Keratinocyte (primary cell): ENCODE results near the gene ZNF668. TPM values are rescaled to one million over a fixed set of nuclear protein-coding genes. Genes with fewer than 3 reads are reported as not detected.

Source experiments
- DNase-seq: peaks from one replicate; pipeline ENCODE4 v3.0.0-alpha.2; 2011; ENCODE audit warnings: low read depth, missing footprints, low spot score
- FAIRE-seq: peaks from 2 replicates; lab custom pipeline; 2011; peaks lifted over from hg19 to GRCh38; lab: Jason Lieb, UNC
- H2AFZ ChIP-seq: 2 replicates; pipeline ENCODE4 v1.6.0; 2012; ENCODE audit warnings: low read length, control low read depth, inconsistent platforms; ENCODE audit not compliant: control insufficient read depth
- H3K27ac ChIP-seq: 2 replicates; pipeline ENCODE4 v1.5.1; 2011; ENCODE audit warnings: low read length; ENCODE audit not compliant: control insufficient read depth, insufficient read depth
- H3K27me3 ChIP-seq: 3 replicates; pipeline ENCODE4 v1.6.0; 2011; ENCODE audit warnings: low read length; ENCODE audit not compliant: control insufficient read depth, insufficient read depth; ENCODE audit errors: extremely low read depth
- H3K36me3 ChIP-seq, 2 experiments: 2 replicates in 1 of 2; 3 replicates in 1 of 2; pipeline ENCODE4 v1.5.1; 2011; ENCODE audit warnings: low read length in 2 of 2, mild to moderate bottlenecking in 1 of 2; ENCODE audit not compliant: control insufficient read depth in 2 of 2, insufficient read depth in 2 of 2; ENCODE audit errors: extremely low read depth in 1 of 2
- H3K4me1 ChIP-seq: 3 replicates; pipeline ENCODE4 v1.5.1; 2011; ENCODE audit warnings: low read length; ENCODE audit not compliant: control insufficient read depth, insufficient read depth; ENCODE audit errors: extremely low read depth
- H3K4me2 ChIP-seq: 3 replicates; pipeline ENCODE4 v1.6.0; 2011; ENCODE audit warnings: low read depth, low read length; ENCODE audit not compliant: control insufficient read depth, insufficient read depth; ENCODE audit errors: extremely low read depth
- H3K4me3 ChIP-seq, 3 experiments: fragments of 200-600 bp in 1 of 3; sonication (generic) in 1 of 3; 2 replicates in 2 of 3; 3 replicates in 1 of 3; pipeline ENCODE4 v1.5.1; 2011 to 2016; ENCODE audit warnings: low read length in 3 of 3, mild to moderate bottlenecking in 3 of 3, control low read depth in 2 of 3, inconsistent platforms in 1 of 3, low read depth in 1 of 3, mixed read lengths in 1 of 3, mixed run types in 1 of 3, moderate library complexity in 1 of 3; ENCODE audit not compliant: control insufficient read depth in 2 of 3, insufficient read depth in 2 of 3; ENCODE audit errors: extremely low read depth in 1 of 3
- H3K79me2 ChIP-seq: 2 replicates; pipeline ENCODE4 v1.6.0; 2012; ENCODE audit warnings: low read length; ENCODE audit not compliant: control insufficient read depth, insufficient read depth
- H3K9ac ChIP-seq: 3 replicates; pipeline ENCODE4 v1.6.0; 2011; ENCODE audit warnings: low read length; ENCODE audit not compliant: control insufficient read depth, insufficient read depth; ENCODE audit errors: extremely low read depth
- H3K9me1 ChIP-seq: 3 replicates; pipeline ENCODE4 v1.6.0; 2011; ENCODE audit warnings: low read length; ENCODE audit not compliant: control insufficient read depth, insufficient read depth; ENCODE audit errors: extremely low read depth
- H3K9me3 ChIP-seq: 2 replicates; pipeline ENCODE4 v1.5.1; 2012; ENCODE audit warnings: low read depth, low read length; ENCODE audit not compliant: control insufficient read depth
- H4K20me1 ChIP-seq: 3 replicates; pipeline ENCODE4 v1.6.0; 2011; ENCODE audit warnings: low read length; ENCODE audit not compliant: control insufficient read depth, insufficient read depth; ENCODE audit errors: extremely low read depth
- EZH2 ChIP-seq: IDR thresholded peaks from one replicate; pipeline ENCODE4 v1.6.1; 2012; ENCODE audit warnings: inconsistent platforms, mild to moderate bottlenecking, low read length, moderate library complexity
- dilution Hi-C: fragments of 300-500 bp; cut with MboI; formaldehyde crosslinking; loops from one replicate; pipeline ENCODE4 v1.7.0; 2020; ENCODE audit warnings: low sequenced_read_pairs; ENCODE audit not compliant: extremely low pct_ligation_motif_present
- polyA plus RNA-seq, 5 experiments: library from polyadenylated mRNA; depleted of rRNA in 3 of 5; stranded (reverse) in 3 of 5; stranded (forward) in 1 of 5; unstranded in 1 of 5; fragments of >200 nt; gene quantifications; 1 replicate in 1 of 5; 2 replicates in 3 of 5; 3 replicates in 1 of 5; pipeline versions ENCODE4 v1.2.1 to v1.2.3, GENCODE V29; 2011 to 2012; ENCODE audit warnings: missing spikeins in 2 of 5, low read depth in 1 of 5, low replicate concordance in 1 of 5
- TF ChIP-seq, protein P1 (sequence below), 3 experiments: IDR thresholded peaks in 1 of 3; conservative IDR thresholded peaks in 1 of 3; optimal IDR thresholded peaks in 1 of 3; 2 replicates in 2 of 3; 3 replicates in 1 of 3; pipeline versions ENCODE3 to v1.5.1; 2011; ENCODE audit warnings: low read length in 3 of 3, mild to moderate bottlenecking in 3 of 3, moderate library complexity in 2 of 3, control low read depth in 1 of 3, inconsistent platforms in 1 of 3; ENCODE audit not compliant: insufficient read depth in 2 of 3; ENCODE audit errors: extremely low read depth in 1 of 3

ZNF668 gene
- polyA plus RNA-seq, 1 donor (not counting 4 experiments of a cell fraction or from before 2014, with no cell fraction given) = 5.5 TPM

DNA sequence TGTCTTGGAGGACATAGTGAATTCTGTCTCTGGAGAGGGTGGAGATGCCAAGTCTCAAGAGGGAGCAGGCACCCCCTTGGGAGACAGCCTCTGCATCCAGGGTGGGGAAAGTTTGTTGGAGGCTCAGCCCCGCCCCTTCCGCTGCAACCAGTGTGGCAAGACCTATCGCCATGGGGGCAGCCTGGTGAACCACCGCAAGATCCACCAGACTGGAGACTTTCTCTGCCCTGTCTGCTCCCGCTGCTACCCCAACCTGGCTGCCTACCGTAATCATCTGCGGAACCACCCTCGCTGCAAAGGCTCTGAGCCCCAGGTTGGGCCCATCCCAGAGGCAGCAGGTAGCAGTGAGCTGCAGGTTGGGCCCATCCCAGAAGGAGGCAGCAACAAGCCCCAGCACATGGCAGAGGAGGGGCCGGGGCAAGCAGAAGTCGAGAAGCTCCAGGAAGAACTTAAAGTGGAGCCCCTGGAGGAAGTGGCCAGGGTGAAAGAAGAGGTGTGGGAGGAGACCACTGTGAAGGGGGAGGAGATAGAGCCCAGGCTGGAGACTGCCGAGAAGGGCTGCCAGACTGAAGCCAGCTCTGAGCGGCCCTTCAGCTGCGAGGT lies 5.4 kb upstream of the ZNF668 start:
- no peak for FAIRE-seq
- H3K27me3 ChIP-seq = no peaks in the 10 kb centered on the region
- H3K36me3 ChIP-seq = peaks cover 21 to 30% of the 10 kb centered on the region in 2 experiments
- H3K9me3 ChIP-seq = no peaks in the 10 kb centered on the region
- no peaks in the 10 kb centered on the region for H3K9me1 ChIP-seq
- no peak overlapping the region for H2AFZ ChIP-seq
- no peak for DNase-seq
- H3K4me3 ChIP-seq = no peak overlapping the region
- no peaks in the 10 kb centered on the region for H3K4me1 ChIP-seq
- TF ChIP-seq, protein P1, sequence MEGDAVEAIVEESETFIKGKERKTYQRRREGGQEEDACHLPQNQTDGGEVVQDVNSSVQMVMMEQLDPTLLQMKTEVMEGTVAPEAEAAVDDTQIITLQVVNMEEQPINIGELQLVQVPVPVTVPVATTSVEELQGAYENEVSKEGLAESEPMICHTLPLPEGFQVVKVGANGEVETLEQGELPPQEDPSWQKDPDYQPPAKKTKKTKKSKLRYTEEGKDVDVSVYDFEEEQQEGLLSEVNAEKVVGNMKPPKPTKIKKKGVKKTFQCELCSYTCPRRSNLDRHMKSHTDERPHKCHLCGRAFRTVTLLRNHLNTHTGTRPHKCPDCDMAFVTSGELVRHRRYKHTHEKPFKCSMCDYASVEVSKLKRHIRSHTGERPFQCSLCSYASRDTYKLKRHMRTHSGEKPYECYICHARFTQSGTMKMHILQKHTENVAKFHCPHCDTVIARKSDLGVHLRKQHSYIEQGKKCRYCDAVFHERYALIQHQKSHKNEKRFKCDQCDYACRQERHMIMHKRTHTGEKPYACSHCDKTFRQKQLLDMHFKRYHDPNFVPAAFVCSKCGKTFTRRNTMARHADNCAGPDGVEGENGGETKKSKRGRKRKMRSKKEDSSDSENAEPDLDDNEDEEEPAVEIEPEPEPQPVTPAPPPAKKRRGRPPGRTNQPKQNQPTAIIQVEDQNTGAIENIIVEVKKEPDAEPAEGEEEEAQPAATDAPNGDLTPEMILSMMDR (optimal IDR thresholded peaks at IDR 0.05 in 1 of 3, IDR thresholded peaks at IDR 0.05 in 1 of 3, conservative IDR thresholded peaks at IDR 0.05 in 1 of 3; ENCODE audit: extremely low read depth in 1 of 3, insufficient read depth in 2 of 3, low read length in 3 of 3) = no peak
- no peak for TF ChIP-seq EZH2
- no peaks in the 10 kb centered on the region for H4K20me1 ChIP-seq
- H3K9ac ChIP-seq = no peak overlapping the region
- H3K79me2 ChIP-seq = peaks cover 60% of the 10 kb centered on the region
- dilution Hi-C loops = no loop called here
- H3K27ac ChIP-seq = no peak overlapping the region
- H3K4me2 ChIP-seq = no peak overlapping the region

DNA sequence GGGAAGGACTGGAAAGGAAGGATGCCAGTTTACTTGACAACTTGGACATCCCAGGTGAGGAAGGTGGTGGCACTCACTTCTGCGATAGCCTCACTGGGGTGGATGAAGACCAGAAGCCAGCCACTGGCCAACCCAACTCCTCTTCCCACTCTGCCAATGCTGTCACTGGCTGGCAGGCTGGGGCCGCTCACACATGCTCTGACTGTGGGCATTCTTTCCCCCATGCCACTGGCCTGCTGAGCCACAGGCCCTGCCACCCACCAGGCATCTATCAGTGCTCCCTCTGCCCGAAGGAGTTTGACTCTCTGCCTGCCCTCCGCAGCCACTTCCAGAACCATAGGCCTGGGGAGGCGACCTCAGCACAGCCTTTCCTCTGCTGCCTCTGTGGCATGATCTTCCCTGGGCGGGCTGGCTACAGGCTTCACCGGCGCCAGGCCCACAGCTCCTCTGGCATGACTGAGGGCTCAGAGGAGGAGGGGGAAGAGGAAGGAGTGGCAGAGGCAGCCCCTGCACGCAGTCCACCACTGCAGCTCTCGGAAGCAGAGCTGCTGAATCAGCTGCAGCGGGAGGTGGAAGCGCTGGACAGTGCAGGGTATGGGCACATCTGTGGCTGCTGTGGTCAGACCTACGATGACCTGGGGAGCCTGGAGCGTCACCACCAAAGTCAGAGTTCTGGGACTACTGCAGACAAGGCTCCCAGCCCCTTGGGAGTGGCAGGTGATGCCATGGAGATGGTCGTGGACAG lies 4.7 kb upstream of the ZNF668 start:
- Histone ChIP-seq H3K79me2 (peaks cover 60% of the 10 kb centered on the region), H3K9ac (no peak overlapping the region), H4K20me1 (no peaks in the 10 kb centered on the region), H3K4me2 (no peak overlapping the region), H2AFZ (no peak overlapping the region), H3K36me3 (peaks cover 21 to 30% of the 10 kb centered on the region in 2 experiments), H3K27ac (no peak overlapping the region), H3K4me3 (no peak overlapping the region), H3K4me1 (no peaks in the 10 kb centered on the region), H3K27me3 (no peaks in the 10 kb centered on the region), H3K9me1 (no peaks in the 10 kb centered on the region), H3K9me3 (no peaks in the 10 kb centered on the region)
- no peak for DNase-seq
- FAIRE-seq = no peak
- TF ChIP-seq, protein P1 (optimal IDR thresholded peaks at IDR 0.05 in 1 of 3, IDR thresholded peaks at IDR 0.05 in 1 of 3, conservative IDR thresholded peaks at IDR 0.05 in 1 of 3; ENCODE audit: extremely low read depth in 1 of 3, insufficient read depth in 2 of 3, low read length in 3 of 3) = no peak
- TF ChIP-seq EZH2 = no peak
- dilution Hi-C loops = no loop called here
